Lung (tissue), 12 donors: ENCODE measurements around the gene AUTS2. TPM values are rescaled to one million over a fixed set of nuclear protein-coding genes. Genes with fewer than 3 reads are reported as not detected.
A peak's percentile ranks its signal among the peaks of the same experiment; 100 is the strongest.

Source experiments
- ATAC-seq: fragments of 200-7000 bp; cut with Tn5 transposase; one replicate; pipeline ENCODE4 v1.9.1; 2020; ENCODE audit warnings: moderate number of reproducible peaks; ENCODE audit not compliant: insufficient read depth, low FRiP score
- DNase-seq, 3 donors: peaks; one replicate each; pipeline ENCODE4 v3.0.0-alpha.2; 2013 to 2017
- H3K27ac ChIP-seq, 2 donors: one replicate each; pipeline ENCODE4 v1.5.1; 2013; ENCODE audit warnings: mild to moderate bottlenecking in 2 of 2, moderate library complexity in 2 of 2, control low read depth in 1 of 2, inconsistent platforms in 1 of 2, low read depth in 1 of 2, low read length in 1 of 2
- H3K27me3 ChIP-seq, 3 donors: one replicate each; pipeline ENCODE4 v1.5.1; 2013; ENCODE audit warnings: low read length in 2 of 3; ENCODE audit not compliant: control insufficient read depth in 3 of 3, insufficient read depth in 3 of 3
- H3K36me3 ChIP-seq, 4 donors: one replicate each; pipeline ENCODE4 v1.5.1; 2013; ENCODE audit warnings: low read length in 4 of 4, mild to moderate bottlenecking in 1 of 4, moderate library complexity in 1 of 4; ENCODE audit not compliant: control insufficient read depth in 4 of 4, insufficient read depth in 4 of 4
- H3K4me1 ChIP-seq, 5 donors: one replicate each; pipeline ENCODE4 v1.5.1; 2013; ENCODE audit warnings: low read length in 5 of 5, mild to moderate bottlenecking in 2 of 5, moderate library complexity in 1 of 5; ENCODE audit not compliant: control insufficient read depth in 5 of 5, insufficient read depth in 5 of 5
- H3K4me3 ChIP-seq: one replicate; pipeline ENCODE4 v1.5.1; 2013; ENCODE audit warnings: mild to moderate bottlenecking, control low read depth, moderate library complexity
- H3K9ac ChIP-seq, 2 donors: one replicate each; pipeline ENCODE4 v1.5.1; 2013; ENCODE audit warnings: low read length in 2 of 2, control low read depth in 1 of 2; ENCODE audit not compliant: insufficient read depth in 1 of 2
- H3K9me3 ChIP-seq, 4 donors: one replicate each; pipeline ENCODE4 v1.5.1; 2013; ENCODE audit warnings: low read length in 3 of 4, mild to moderate bottlenecking in 1 of 4, moderate library complexity in 1 of 4; ENCODE audit not compliant: control insufficient read depth in 4 of 4, insufficient read depth in 3 of 4
- WGBS, 2 donors: extraction: QIAGEN DNeasy Blood & Tissue Kit; methylation state at CpG; one replicate each; pipeline ENCODE4 v1.1.7; 2013; 5-methylcytosine and 5-hydroxymethylcytosine counted together
- polyA plus RNA-seq, 2 donors: library from polyadenylated mRNA; stranded (reverse); fragments of 200-250 nt; gene quantifications; one replicate each; pipeline ENCODE4 v1.2.1, GENCODE V29; 2013
- total RNA-seq, 2 donors: library from RNA; depleted of rRNA in 1 of 2; stranded (reverse); fragments of >200 nt in 1 of 2; gene quantifications; one replicate each; pipeline ENCODE4 v1.2.1, GENCODE V29; 2014 to 2021
- TF ChIP-seq, protein P1 (sequence below): IDR thresholded peaks from 2 replicates; pipeline ENCODE4 v1.5.1; 2012; ENCODE audit warnings: mild to moderate bottlenecking; ENCODE audit errors: control extremely low read depth, extremely low read depth
- donor health status: control.
- donor health status: control.
- donor health status: Bipolar disorder and iron deficiency.
- donor health status: healthy.
- donor health status: DM: yes; HTN: yes; CAD: no.

AUTS2 gene
- total and polyA plus RNA-seq, 4 donors = 11.8 to 115 (median 40.6) TPM

DNA sequence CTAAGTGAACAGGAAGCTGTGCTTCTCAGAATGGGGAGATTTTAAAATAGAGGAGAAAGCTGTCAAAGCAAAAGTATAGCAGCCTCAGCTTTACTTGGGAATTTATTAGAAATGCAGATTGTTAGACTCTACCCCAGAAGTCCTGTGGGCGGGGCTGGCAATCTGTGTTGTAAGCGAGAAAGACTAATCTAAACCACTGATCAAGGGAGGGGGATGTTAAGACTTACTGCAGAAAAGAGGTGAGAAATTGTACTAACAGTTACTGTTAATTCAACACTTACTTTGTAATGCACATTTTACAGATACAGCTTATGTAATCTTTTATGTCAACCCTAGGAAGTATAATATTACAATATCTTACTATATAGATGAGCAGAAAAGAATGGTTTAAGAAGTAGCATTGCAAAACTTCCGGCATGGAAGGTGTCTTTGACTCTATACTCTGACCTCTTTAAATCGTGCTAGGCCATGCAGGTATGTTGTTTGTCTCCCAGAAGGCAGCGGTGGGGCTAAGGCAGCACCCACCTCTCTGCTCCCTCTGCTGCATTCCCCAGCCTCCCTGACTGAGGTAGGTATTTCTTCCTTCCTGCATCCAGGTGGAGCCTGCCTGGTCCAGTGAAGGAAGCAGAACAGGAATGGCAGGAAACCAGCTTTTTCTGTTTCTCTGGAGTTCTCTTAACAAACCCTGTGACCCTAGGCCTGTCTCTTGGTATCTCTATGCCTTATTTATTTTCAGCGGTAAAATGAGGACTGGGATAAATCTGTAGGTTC, 462.2 kb downstream of the AUTS2 start:
- Histone ChIP-seq H3K9ac (no peak overlapping the region), H3K27ac (no peak overlapping the region), H3K4me1 (peaks cover 0 to 20% (median 4%) of the 10 kb centered on the region in 5 donors), H3K4me3 (no peak overlapping the region), H3K9me3 (no peaks in the 10 kb centered on the region), H3K36me3 (no peaks in the 10 kb centered on the region), H3K27me3 (no peaks in the 10 kb centered on the region)
- no peak for ATAC-seq
- TF ChIP-seq, protein P1, sequence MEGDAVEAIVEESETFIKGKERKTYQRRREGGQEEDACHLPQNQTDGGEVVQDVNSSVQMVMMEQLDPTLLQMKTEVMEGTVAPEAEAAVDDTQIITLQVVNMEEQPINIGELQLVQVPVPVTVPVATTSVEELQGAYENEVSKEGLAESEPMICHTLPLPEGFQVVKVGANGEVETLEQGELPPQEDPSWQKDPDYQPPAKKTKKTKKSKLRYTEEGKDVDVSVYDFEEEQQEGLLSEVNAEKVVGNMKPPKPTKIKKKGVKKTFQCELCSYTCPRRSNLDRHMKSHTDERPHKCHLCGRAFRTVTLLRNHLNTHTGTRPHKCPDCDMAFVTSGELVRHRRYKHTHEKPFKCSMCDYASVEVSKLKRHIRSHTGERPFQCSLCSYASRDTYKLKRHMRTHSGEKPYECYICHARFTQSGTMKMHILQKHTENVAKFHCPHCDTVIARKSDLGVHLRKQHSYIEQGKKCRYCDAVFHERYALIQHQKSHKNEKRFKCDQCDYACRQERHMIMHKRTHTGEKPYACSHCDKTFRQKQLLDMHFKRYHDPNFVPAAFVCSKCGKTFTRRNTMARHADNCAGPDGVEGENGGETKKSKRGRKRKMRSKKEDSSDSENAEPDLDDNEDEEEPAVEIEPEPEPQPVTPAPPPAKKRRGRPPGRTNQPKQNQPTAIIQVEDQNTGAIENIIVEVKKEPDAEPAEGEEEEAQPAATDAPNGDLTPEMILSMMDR = no peak
- DNase-seq = no peak
- WGBS, 2 donors = 83 to 85% methylated on average over 6 of the region's 6 CpGs

DNA sequence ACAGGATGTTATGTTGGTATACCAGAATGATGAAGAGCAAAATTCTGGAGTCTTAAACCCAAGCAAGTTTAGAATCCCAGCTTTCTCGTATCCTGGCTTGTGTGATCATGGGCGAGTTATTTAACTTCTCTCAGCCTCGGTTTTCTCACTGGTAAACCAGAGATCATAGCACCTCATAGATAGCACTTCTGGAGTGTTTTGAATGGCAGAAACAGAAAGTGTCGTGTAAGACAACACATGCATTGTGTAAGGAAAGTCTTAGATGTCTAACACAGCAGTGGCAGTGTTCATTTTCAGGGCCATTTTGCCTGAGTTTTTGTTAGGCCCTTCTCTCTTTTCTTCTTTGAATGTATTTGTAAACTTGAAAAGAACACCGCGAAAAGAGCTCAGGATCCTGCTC, 465.1 kb downstream of the AUTS2 start:
- Histone ChIP-seq H3K27me3 (no peaks in the 10 kb centered on the region), H3K4me1 (peaks cover 0 to 13% (median 0%) of the 10 kb centered on the region in 5 donors), H3K27ac (no peak overlapping the region), H3K36me3 (no peaks in the 10 kb centered on the region), H3K9ac (no peak overlapping the region), H3K4me3 (no peak overlapping the region), H3K9me3 (no peaks in the 10 kb centered on the region)
- no peak for DNase-seq
- 80 to 87% methylated on average over 6 of the region's 6 CpGs for WGBS, 2 donors
- no peak for ATAC-seq
- TF ChIP-seq, protein P1 = no peak

DNA sequence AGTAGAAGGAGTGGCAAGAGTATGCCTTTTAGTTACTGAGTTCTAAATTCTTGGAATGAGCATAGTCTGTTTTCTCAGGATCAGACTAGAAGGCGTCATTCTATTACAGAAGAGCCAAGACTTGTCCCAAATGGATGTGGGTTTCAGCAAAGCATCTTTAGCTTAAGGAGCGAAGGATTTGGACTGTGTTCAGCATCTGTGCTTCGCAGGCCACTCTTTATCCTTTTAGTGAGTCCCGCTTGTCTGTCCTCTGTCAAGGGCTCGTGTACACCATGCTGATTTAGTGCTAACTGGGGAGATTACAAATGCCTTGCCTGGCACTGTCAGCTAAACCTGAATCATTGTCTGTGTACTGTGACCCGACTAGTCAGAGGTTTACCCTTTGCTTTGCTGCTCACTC, 465.7 kb downstream of the AUTS2 start:
- Histone ChIP-seq H3K9ac (no peak overlapping the region), H3K36me3 (no peaks in the 10 kb centered on the region), H3K4me1 (peaks cover 0 to 13% (median 0%) of the 10 kb centered on the region in 5 donors), H3K27me3 (no peaks in the 10 kb centered on the region), H3K27ac (no peak overlapping the region), H3K4me3 (no peak overlapping the region), H3K9me3 (no peaks in the 10 kb centered on the region)
- TF ChIP-seq, protein P1 = no peak
- ATAC-seq (no peak), DNase-seq (peak in 1 of 3 donors; percentile 26)
- 88 to 95% methylated on average over 6 of the region's 6 CpGs for WGBS, 2 donors
